Left lung (tissue), 10 donors: ENCODE measurements around the gene SATB2. TPM values are rescaled to one million over a fixed set of nuclear protein-coding genes. Genes with fewer than 3 reads are reported as not detected.

Experiments used
- ATAC-seq: fragments of 200-7000 bp; cut with Tn5 transposase; one replicate; pipeline ENCODE4 v1.9.1; 2020; ENCODE audit warnings: moderate library complexity
- DNase-seq, 4 donors: peaks; one replicate each; pipeline ENCODE4 v3.0.0-alpha.2; 2013 to 2020
- H3K27ac ChIP-seq, 2 donors: fragments of 200-600 bp; sonication (generic) in 1 of 2; one replicate each; pipeline versions ENCODE4 v1.5.0 to v1.8.0; 2020 to 2021
- H3K27me3 ChIP-seq, 2 donors: fragments of 200-600 bp; sonication (generic) in 1 of 2; one replicate each; pipeline versions ENCODE4 v1.5.0 to v1.8.0; 2020 to 2021
- H3K36me3 ChIP-seq, 2 donors: fragments of 200-600 bp; sonication (generic) in 1 of 2; one replicate each; pipeline versions ENCODE4 v1.5.0 to v1.8.0; 2020 to 2021
- H3K4me1 ChIP-seq, 2 donors: fragments of 200-600 bp; one replicate each; pipeline ENCODE4 v1.8.0; 2021
- H3K4me3 ChIP-seq, 2 donors: fragments of 200-600 bp; sonication (generic) in 1 of 2; one replicate each; pipeline versions ENCODE4 v1.5.0 to v1.8.0; 2020 to 2021; ENCODE audit warnings: mild to moderate bottlenecking in 1 of 2
- H3K9me3 ChIP-seq, 2 donors: fragments of 200-600 bp; sonication (generic) in 1 of 2; one replicate each; pipeline versions ENCODE4 v1.5.0 to v1.8.0; 2020 to 2021
- intact Hi-C, 2 donors: fragments of 100-400 bp; cut with DNase I; formaldehyde crosslinking; loops; one replicate each; pipeline versions ENCODE4 v1.11.2 to v1.14.2; 2022
- polyA plus RNA-seq, 6 donors: library from polyadenylated mRNA; unstranded; fragments of 120-200 nt; gene quantifications; one replicate each; pipeline ENCODE4 v1.2.1, GENCODE V29; 2013; ENCODE audit not compliant: insufficient read length in 6 of 6
- total RNA-seq, 2 donors: library from RNA; stranded (reverse); fragmentation: NEBNext Ultra II Directional; extraction: Animal tissue kit (Norgen Biotek cat#: 25700); gene quantifications; one replicate each; pipeline ENCODE4 v1.2.1, GENCODE V29; 2021
- TF ChIP-seq, protein P1 (sequence below), 2 donors: fragments of 200-600 bp; sonication (generic) in 1 of 2; IDR thresholded peaks; one replicate each; pipeline versions ENCODE4 v1.5.0 to v1.8.0; 2021; ENCODE audit warnings: antibody characterized with exemption in 2 of 2
- donor health status: DM: no; HTN: yes; CAD: no.
- donor health status: DM: no; HTN: no; CAD: no.

The SATB2 gene
- total and polyA plus RNA-seq, 8 donors, result 2.9 to 4.5 (median 3.8) TPM

DNA sequence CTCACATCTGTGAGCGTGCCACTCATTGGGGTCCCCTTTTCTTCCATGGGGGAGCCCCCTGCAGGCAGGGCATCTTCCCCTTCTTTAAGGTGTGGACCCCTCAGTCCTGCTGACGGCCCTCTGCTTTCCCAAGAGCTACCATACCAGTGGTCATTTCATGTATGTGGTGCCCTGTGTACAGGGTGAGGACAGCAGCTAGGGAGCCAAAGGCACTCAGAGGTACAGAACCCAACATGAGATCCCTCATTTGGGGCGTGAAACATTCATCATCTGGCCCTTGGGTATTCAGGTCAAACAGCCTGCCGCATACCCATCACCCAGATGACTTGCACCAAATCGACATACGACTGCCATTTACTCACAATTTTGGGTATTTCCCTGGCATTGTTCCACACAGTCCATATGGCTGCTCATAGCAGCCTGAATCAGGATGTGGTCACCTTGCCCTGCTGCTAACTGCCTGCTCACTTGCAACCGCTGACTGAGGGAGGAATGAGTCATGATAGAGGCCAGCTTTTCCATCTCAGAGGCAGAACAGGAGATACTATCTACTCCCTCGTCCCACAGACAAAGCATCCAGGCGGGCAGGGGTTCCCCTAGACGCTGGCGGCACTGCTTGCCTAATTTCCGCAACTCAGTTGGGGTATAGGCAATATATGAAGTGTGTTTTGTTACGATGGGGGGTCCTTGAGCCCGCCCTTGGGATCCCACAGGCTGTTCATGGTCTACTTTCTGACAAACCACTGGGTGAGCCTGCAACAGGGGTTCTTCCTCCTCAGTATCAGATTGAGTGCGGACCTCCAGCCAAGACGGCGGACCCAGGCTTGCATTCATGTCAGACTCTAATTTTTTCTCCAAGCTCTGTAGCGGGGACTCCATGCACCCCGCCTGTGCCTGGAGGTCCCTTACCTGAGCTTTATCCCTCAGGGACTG is 228.6 kb downstream of the SATB2 start:
- Histone ChIP-seq H3K4me1 (no peaks in the 10 kb centered on the region), H3K36me3 (no peaks in the 10 kb centered on the region), H3K27ac (no peak overlapping the region), H3K4me3 (no peak overlapping the region), H3K9me3 (peaks cover 0 to 32% of the 10 kb centered on the region in 2 donors), H3K27me3 (no peaks in the 10 kb centered on the region)
- no peak for DNase-seq
- intact Hi-C loops, result no loop called here
- TF ChIP-seq, protein P1, sequence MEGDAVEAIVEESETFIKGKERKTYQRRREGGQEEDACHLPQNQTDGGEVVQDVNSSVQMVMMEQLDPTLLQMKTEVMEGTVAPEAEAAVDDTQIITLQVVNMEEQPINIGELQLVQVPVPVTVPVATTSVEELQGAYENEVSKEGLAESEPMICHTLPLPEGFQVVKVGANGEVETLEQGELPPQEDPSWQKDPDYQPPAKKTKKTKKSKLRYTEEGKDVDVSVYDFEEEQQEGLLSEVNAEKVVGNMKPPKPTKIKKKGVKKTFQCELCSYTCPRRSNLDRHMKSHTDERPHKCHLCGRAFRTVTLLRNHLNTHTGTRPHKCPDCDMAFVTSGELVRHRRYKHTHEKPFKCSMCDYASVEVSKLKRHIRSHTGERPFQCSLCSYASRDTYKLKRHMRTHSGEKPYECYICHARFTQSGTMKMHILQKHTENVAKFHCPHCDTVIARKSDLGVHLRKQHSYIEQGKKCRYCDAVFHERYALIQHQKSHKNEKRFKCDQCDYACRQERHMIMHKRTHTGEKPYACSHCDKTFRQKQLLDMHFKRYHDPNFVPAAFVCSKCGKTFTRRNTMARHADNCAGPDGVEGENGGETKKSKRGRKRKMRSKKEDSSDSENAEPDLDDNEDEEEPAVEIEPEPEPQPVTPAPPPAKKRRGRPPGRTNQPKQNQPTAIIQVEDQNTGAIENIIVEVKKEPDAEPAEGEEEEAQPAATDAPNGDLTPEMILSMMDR (IDR thresholded peaks at IDR 0.05), result no peak
- no peak for ATAC-seq

DNA sequence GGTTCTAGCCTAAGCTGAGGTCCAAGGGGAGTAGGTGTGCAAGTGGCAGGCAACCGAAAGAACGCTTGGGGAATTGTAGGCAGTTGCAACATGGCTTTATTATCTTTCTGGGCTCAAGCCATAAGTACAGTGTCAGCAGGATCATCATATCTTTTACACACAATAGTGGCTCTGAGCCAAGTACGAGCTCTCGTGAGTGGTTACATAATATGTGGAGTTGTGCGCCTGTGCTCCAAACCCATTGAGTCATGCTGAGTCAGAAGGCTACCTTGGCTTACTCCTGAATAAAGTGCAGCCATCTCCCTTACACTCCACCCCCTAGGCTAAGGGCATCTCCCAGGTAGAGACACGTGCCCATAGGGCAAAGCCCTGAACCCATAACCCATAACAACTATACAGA is 233.9 kb downstream of the SATB2 start:
- no peaks in the 10 kb centered on the region for H3K27me3 ChIP-seq
- no peak overlapping the region for H3K27ac ChIP-seq
- H3K9me3 ChIP-seq, result peaks cover 0 to 19% of the 10 kb centered on the region in 2 donors
- TF ChIP-seq, protein P1 (IDR thresholded peaks at IDR 0.05), result no peak
- intact Hi-C loops, result no loop called here
- H3K36me3 ChIP-seq, result no peaks in the 10 kb centered on the region
- H3K4me3 ChIP-seq, result no peak overlapping the region
- no peak for DNase-seq
- H3K4me1 ChIP-seq, result no peaks in the 10 kb centered on the region
- ATAC-seq, result no peak

DNA sequence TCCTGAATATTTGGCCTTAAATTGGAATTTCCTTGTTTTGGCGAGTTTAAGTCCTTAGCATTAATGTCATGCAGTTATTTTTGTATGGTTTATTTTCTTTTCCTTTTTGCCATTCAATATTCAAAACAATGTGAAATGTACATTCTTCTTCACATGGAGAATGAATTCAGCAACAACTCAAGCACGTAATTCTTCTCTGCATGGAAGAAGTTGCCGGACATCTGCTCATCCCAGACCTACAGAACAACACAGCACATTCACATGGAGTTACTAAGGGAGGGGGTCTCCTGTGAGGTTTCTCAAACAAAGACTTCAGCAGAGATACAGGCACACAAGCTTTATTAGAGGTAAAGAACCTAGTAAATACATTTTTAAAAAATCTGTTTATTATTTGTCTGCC is 236.8 kb downstream of the SATB2 start:
- no peak for DNase-seq
- peaks cover 0 to 5% of the 10 kb centered on the region in 2 donors for H3K9me3 ChIP-seq
- intact Hi-C loops, result no loop called here
- H3K36me3 ChIP-seq, result no peaks in the 10 kb centered on the region
- TF ChIP-seq, protein P1 (IDR thresholded peaks at IDR 0.05), result no peak
- H3K4me1 ChIP-seq, result no peaks in the 10 kb centered on the region
- H3K27me3 ChIP-seq, result no peaks in the 10 kb centered on the region
- no peak overlapping the region for H3K27ac ChIP-seq
- ATAC-seq, result no peak
- H3K4me3 ChIP-seq, result no peak overlapping the region

DNA sequence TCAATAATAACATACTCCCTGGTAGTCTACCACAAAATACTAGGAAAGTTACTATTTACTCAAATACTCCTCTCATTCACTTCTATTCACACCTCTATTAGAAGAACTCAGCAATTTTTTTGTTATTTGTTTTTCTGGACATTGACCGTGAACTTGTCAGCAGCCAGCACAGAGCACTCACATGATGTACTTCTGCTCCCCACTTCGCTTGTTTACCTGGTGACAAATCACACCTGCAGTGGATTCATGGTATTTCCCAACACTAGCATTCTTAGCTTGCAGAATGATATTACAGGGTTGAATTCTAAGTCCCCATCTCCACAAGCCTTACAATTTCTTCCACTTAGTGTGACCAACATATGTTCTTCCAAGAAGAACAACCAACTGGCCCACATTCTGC is 238.2 kb downstream of the SATB2 start:
- intact Hi-C loops, result no loop called here

More for the DNA sequence above, 238.2 kb downstream of the SATB2 start:
- TF ChIP-seq, protein P1 (IDR thresholded peaks at IDR 0.05), result no peak
- Histone ChIP-seq H3K27me3 (no peaks in the 10 kb centered on the region), H3K4me3 (no peak overlapping the region), H3K27ac (no peak overlapping the region), H3K9me3 (no peaks in the 10 kb centered on the region), H3K4me1 (no peaks in the 10 kb centered on the region), H3K36me3 (no peaks in the 10 kb centered on the region)
- DNase-seq, result no peak
- ATAC-seq, result peak; percentile 87
